Vagina (tissue), 2 donors: ENCODE data around the gene ATP5ME. TPM values are rescaled to one million over a fixed set of nuclear protein-coding genes. Genes with fewer than 3 reads are reported as not detected.
"Not testable (repeated sequence)": the region's sequence is repeated elsewhere in the genome, so short reads cannot be mapped to it uniquely, and the experiment has no call there.

Source experiments
- DNase-seq, 2 donors: peaks; one replicate each; pipeline ENCODE4 v3.0.0-alpha.2; 2017; ENCODE audit errors: extremely low spot score in 2 of 2
- H3K27ac ChIP-seq: fragments of 200-600 bp; sonication (generic); one replicate; pipeline ENCODE4 v1.5.1; 2019
- H3K27me3 ChIP-seq: fragments of 200-600 bp; sonication (generic); one replicate; pipeline ENCODE4 v1.5.1; 2019
- H3K36me3 ChIP-seq, 2 donors: fragments of 200-600 bp; sonication (generic); one replicate each; pipeline ENCODE4 v1.5.1; 2017 to 2019
- H3K4me1 ChIP-seq: fragments of 200-600 bp; sonication (generic); one replicate; pipeline ENCODE4 v1.5.1; 2019
- H3K4me3 ChIP-seq, 2 donors: fragments of 200-600 bp; sonication (generic); 1 replicate in 1 of 2; 2 replicates in 1 of 2; pipeline ENCODE4 v1.5.1; 2016 to 2019
- H3K9me3 ChIP-seq: fragments of 200-600 bp; sonication (generic); one replicate; pipeline ENCODE4 v1.5.1; 2019
- CTCF ChIP-seq, 3 experiments: fragments of 450-650 bp in 2 of 3; fragments of 200-600 bp in 1 of 3; sonication (generic) in 1 of 3; IDR thresholded peaks; one replicate each; pipeline ENCODE4 v1.5.1; 2017 to 2019; ENCODE audit warnings: antibody characterized with exemption in 3 of 3, mild to moderate bottlenecking in 2 of 3, moderate library complexity in 2 of 3
- POLR2A ChIP-seq, 2 donors: fragments of 450-650 bp; IDR thresholded peaks; one replicate each; pipeline ENCODE4 v1.6.1; 2017; ENCODE audit warnings: antibody characterized with exemption in 2 of 2, mild to moderate bottlenecking in 2 of 2, moderate library complexity in 2 of 2
- POLR2AphosphoS5 ChIP-seq, 2 donors: sonication (generic); formaldehyde crosslinking; IDR thresholded peaks; one replicate each; pipeline ENCODE4 v1.9.0; 2017; ENCODE audit warnings: antibody characterized with exemption in 2 of 2, mild to moderate bottlenecking in 2 of 2, low read depth in 1 of 2; ENCODE audit not compliant: insufficient read depth in 1 of 2
- intact Hi-C: fragments of 100-400 bp; cut with DNase I; formaldehyde crosslinking; loops from one replicate; pipeline ENCODE4 v1.15.1; 2023
- total RNA-seq: library from RNA; depleted of rRNA; stranded (reverse); fragments of >200 nt; gene quantifications from one replicate; pipeline ENCODE4 v1.2.3, GENCODE V29; 2016

Gene ATP5ME
- total RNA-seq, 1 donor from 2014 or later: 181 TPM

GRCh38 chr4:708631-708933, 34.5 kb upstream of the ATP5ME start:
- no peak for DNase-seq
- Histone ChIP-seq H3K9me3 (no peaks in the 10 kb centered on the region), H3K4me1 (peaks cover 48% of the 10 kb centered on the region), H3K4me3 (no peak overlapping the region), H3K27ac (no peak overlapping the region), H3K36me3 (no peaks in the 10 kb centered on the region), H3K27me3 (no peaks in the 10 kb centered on the region)
- intact Hi-C loops: no loop called here
- TF ChIP-seq POLR2A (IDR thresholded peaks at IDR 0.05): no peak
- TF ChIP-seq CTCF (IDR thresholded peaks at IDR 0.05): no peak
- no peak for TF ChIP-seq POLR2AphosphoS5 (IDR thresholded peaks at IDR 0.05; ENCODE audit: insufficient read depth in 1 of 2, low read depth in 1 of 2)

- H3K27me3 ChIP-seq: no peaks in the 10 kb centered on the region
- no peak for TF ChIP-seq POLR2AphosphoS5 (IDR thresholded peaks at IDR 0.05; ENCODE audit: insufficient read depth in 1 of 2, low read depth in 1 of 2)
- TF ChIP-seq CTCF (IDR thresholded peaks at IDR 0.05): no peak
- no peak for TF ChIP-seq POLR2A (IDR thresholded peaks at IDR 0.05)
- H3K4me1 ChIP-seq: peaks cover 48% of the 10 kb centered on the region
- no peaks in the 10 kb centered on the region for H3K36me3 ChIP-seq
- H3K4me3 ChIP-seq: no peak overlapping the region
- DNase-seq: no peak
- H3K9me3 ChIP-seq: no peaks in the 10 kb centered on the region
- intact Hi-C loops: no loop called here
- H3K27ac ChIP-seq: no peak overlapping the region
These were observed 34.0 kb upstream of the ATP5ME start for GRCh38 chr4:707929-708630.

GRCh38 chr4:706834-707598, 32.9 kb upstream of the ATP5ME start:
- Histone ChIP-seq H3K9me3 (no peaks in the 10 kb centered on the region), H3K4me3 (peak overlapping the region; percentile 81 to 98), H3K27ac (peak overlapping the region; percentile 90), H3K4me1 (peaks cover 41% of the 10 kb centered on the region), H3K27me3 (no peaks in the 10 kb centered on the region), H3K36me3 (no peaks in the 10 kb centered on the region)
- no peak for TF ChIP-seq CTCF (IDR thresholded peaks at IDR 0.05)
- no peak for TF ChIP-seq POLR2A (IDR thresholded peaks at IDR 0.05)
- DNase-seq: no peak
- intact Hi-C loops: no loop called here

- intact Hi-C loops, H3K36me3 ChIP-seq, H3K27me3 ChIP-seq, DNase-seq, H3K9me3 ChIP-seq: not testable (repeated sequence)
- Histone ChIP-seq H3K27ac (peak overlapping the region; percentile 90), H3K4me1 (peaks cover 41% of the 10 kb centered on the region), H3K4me3 (peak overlapping the region; percentile 81 to 98)
These were observed 32.1 kb upstream of the ATP5ME start for GRCh38 chr4:706083-706633.

- H3K4me3 ChIP-seq: peak within 1 kb of the TSS; percentile 81 to 98
- H3K4me1 ChIP-seq: peaks cover 41% of the 10 kb centered on the region
- peak in 1 of 2 donors; percentile 97 for DNase-seq
- TF ChIP-seq CTCF (IDR thresholded peaks at IDR 0.05) (no peak), POLR2A (IDR thresholded peaks at IDR 0.05) (peak in 1 of 2 donors; percentile 42), POLR2AphosphoS5 (IDR thresholded peaks at IDR 0.05; ENCODE audit: insufficient read depth in 1 of 2, low read depth in 1 of 2) (peak in 1 of 2 donors; percentile 69)
- peak within 1 kb of the TSS; percentile 90 for H3K27ac ChIP-seq
- no peaks in the 10 kb centered on the region for H3K27me3 ChIP-seq
- H3K36me3 ChIP-seq: no peaks in the 10 kb centered on the region
- H3K9me3 ChIP-seq: no peaks in the 10 kb centered on the region
- intact Hi-C loops: loop anchor here (2.0 kb wide), 1 partner anchor 31 kb away; the partner anchor contains the start of genes ATP5ME and MYL5
These were observed 31.4 kb upstream of the ATP5ME start, which contains the start of gene PCGF3 for GRCh38 chr4:705278-706082. TSS of gene PCGF3 (plus strand) at chr4:705832. CDS start at chr4:733681, 27,849 bp downstream.
